Parathyroid adenoma (tissue), 2 donors: ENCODE results near the gene C16orf95.

Source experiments
- H2AFZ ChIP-seq: fragments of 300-600 bp; sonication (generic); one replicate; pipeline ENCODE4 v1.7.0; 2017; ENCODE audit warnings: antibody characterized with exemption, mild to moderate bottlenecking
- H3K27ac ChIP-seq: fragments of 300-600 bp; sonication (generic); one replicate; pipeline ENCODE4 v1.7.0; 2017
- H3K27me3 ChIP-seq: fragments of 300-600 bp; sonication (generic); one replicate; pipeline ENCODE4 v1.7.0; 2017; ENCODE audit warnings: low read length; ENCODE audit not compliant: control insufficient read depth, insufficient read depth
- H3K36me3 ChIP-seq: fragments of 300-600 bp; sonication (generic); one replicate; pipeline ENCODE4 v1.7.0; 2017; ENCODE audit warnings: low read length; ENCODE audit not compliant: control insufficient read depth, insufficient read depth
- H3K4me1 ChIP-seq: fragments of 300-600 bp; sonication (generic); one replicate; pipeline ENCODE4 v1.7.0; 2017; ENCODE audit warnings: control low read depth
- H3K4me2 ChIP-seq: fragments of 300-600 bp; sonication (generic); one replicate; pipeline ENCODE4 v1.7.0; 2017; ENCODE audit warnings: low read length
- H3K4me3 ChIP-seq: fragments of 300-600 bp; sonication (generic); one replicate; pipeline ENCODE4 v1.7.0; 2017; ENCODE audit warnings: low read depth, low read length
- H3K79me2 ChIP-seq: fragments of 300-600 bp; sonication (generic); one replicate; pipeline ENCODE4 v1.7.0; 2017; ENCODE audit warnings: control low read depth
- H3K9ac ChIP-seq: fragments of 300-600 bp; sonication (generic); one replicate; pipeline ENCODE4 v1.7.0; 2017; ENCODE audit warnings: mild to moderate bottlenecking
- H3K9me3 ChIP-seq: fragments of 300-600 bp; sonication (generic); one replicate; pipeline ENCODE4 v1.7.0; 2017; ENCODE audit warnings: low read length; ENCODE audit not compliant: control insufficient read depth
- TF ChIP-seq, protein P1 (sequence below): fragments of 300-600 bp; sonication (generic); IDR thresholded peaks from one replicate; pipeline ENCODE4 v1.7.0; 2017; ENCODE audit warnings: antibody characterized with exemption, mild to moderate bottlenecking
- donor health status: primary hyperparathyroidism.

Gene C16orf95

DNA sequence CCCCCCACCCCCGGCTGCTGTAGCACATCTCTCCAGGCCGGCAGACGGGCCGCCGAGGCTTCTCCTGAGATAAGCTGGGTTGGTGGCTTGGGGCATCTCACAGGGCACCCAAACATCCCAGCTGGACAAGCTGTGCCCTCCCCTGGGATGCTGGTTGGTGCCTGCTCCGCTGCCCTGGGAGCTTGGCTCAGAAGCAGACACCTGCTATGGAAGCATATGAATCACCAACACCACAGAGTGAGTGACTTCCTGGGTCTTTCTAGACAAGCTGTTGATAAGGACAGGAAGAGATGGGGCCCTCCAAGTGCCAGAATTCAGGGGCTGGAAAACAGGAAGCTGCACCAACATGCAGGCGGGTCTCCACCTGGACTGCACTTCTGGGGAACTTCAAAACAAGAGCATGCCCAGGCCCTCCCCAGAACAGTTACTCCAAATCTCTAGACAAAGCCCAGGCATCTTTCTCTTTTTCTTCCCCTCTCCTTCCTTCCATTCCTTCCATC, 13.7 kb downstream of the C16orf95 start:
- Histone ChIP-seq H3K4me1 (no peaks in the 10 kb centered on the region), H3K9ac (no peak overlapping the region), H3K36me3 (no peaks in the 10 kb centered on the region), H3K4me2 (no peak overlapping the region), H3K79me2 (no peaks in the 10 kb centered on the region), H3K9me3 (no peaks in the 10 kb centered on the region), H2AFZ (no peak overlapping the region), H3K27ac (no peak overlapping the region), H3K4me3 (no peak overlapping the region), H3K27me3 (no peaks in the 10 kb centered on the region)
- TF ChIP-seq, protein P1, sequence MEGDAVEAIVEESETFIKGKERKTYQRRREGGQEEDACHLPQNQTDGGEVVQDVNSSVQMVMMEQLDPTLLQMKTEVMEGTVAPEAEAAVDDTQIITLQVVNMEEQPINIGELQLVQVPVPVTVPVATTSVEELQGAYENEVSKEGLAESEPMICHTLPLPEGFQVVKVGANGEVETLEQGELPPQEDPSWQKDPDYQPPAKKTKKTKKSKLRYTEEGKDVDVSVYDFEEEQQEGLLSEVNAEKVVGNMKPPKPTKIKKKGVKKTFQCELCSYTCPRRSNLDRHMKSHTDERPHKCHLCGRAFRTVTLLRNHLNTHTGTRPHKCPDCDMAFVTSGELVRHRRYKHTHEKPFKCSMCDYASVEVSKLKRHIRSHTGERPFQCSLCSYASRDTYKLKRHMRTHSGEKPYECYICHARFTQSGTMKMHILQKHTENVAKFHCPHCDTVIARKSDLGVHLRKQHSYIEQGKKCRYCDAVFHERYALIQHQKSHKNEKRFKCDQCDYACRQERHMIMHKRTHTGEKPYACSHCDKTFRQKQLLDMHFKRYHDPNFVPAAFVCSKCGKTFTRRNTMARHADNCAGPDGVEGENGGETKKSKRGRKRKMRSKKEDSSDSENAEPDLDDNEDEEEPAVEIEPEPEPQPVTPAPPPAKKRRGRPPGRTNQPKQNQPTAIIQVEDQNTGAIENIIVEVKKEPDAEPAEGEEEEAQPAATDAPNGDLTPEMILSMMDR: no peak

DNA sequence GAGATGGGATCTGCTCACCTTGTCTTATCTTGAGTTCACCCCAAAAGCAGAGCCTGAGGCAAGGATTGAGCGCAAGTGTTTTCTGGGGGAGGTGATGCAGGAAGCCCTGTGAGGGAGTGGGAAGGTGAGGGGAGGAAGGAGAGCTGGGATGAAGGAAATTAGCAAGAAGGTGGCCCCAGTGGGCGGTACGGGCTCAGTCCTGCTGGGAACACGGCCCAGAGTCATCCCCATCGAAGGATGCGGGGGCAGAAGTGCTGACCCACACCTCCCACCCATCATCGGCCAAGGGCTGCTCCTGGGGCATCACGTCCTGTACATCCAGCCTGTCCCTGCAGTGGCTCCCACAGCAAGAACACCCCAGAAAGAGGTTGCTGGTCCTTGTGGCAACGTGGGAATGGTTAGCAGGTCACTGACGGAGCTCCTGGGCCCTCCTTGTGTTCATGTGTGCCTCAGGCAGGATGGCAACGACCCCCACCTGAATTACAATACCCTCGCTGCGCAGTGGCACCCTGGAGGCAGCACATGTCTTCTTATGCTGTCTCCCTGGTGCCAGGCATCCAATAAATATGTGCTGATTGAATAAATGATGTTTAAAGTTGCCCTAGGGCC, 18.2 kb downstream of the C16orf95 start:
- Histone ChIP-seq H3K36me3 (no peaks in the 10 kb centered on the region), H3K9ac (no peak overlapping the region), H3K79me2 (no peaks in the 10 kb centered on the region), H3K27me3 (no peaks in the 10 kb centered on the region), H3K27ac (no peak overlapping the region), H3K4me2 (no peak overlapping the region), H3K9me3 (no peaks in the 10 kb centered on the region), H3K4me3 (no peak overlapping the region), H2AFZ (no peak overlapping the region), H3K4me1 (no peaks in the 10 kb centered on the region)
- TF ChIP-seq, protein P1: no peak

DNA sequence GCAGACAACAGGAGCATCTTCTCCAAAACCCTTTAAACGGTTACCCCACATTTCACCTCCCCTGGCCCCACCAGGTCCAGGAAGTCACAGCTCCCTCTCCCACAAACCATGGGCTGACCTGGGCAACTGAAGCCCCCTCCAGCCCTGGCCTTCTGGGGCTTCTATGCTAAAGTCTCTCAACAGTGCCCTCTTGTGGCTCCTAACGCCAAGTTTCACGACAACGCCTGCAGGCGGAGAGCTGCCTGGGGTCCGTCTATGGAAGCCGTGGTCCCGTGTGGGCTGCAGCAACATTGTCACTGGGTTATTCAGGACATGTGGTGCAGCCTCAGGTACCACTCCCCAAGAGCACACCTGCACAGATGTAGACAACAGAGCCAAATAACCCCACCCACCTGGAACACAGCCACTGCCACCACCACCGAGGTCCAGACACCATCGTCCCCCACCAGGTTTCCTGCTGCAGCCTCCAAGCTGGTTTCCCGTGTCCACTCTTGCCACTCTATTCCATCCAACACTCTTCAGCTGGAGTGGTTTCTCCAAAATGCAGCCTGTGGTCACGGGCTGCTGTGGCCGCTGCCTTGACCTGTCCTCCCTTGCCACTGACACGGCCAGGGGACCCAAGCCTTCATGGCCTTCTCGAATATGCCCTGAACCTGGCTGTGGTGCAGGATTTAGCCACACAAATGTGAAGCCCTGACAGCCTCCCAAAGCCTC, 19.1 kb downstream of the C16orf95 start:
- no peak overlapping the region for H3K4me2 ChIP-seq

DNA sequence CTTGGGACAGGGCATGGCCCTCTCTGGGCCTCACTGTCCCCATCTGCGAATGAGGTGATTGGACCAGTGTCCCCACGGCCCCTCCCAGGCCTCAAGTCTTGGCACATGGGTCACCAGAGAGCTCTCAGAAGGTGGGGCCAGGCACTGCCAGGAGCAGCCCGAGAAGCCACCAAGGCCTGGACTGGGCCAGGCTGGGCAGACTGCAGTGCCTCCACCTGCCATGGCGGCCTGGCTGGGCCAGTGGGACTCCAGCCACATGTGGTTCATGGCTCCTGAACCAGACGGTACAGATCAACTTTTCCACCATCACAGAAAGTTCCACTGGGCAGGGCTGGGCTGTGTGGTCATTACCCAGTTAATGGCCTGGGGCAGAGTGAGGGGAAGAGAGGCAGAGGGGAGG, 19.8 kb downstream of the C16orf95 start:
- H3K27ac ChIP-seq: no peak overlapping the region
- no peak overlapping the region for H3K4me2 ChIP-seq
- TF ChIP-seq, protein P1: no peak
- no peaks in the 10 kb centered on the region for H3K79me2 ChIP-seq
- H3K4me3 ChIP-seq: no peak overlapping the region
- H3K36me3 ChIP-seq: no peaks in the 10 kb centered on the region
- no peaks in the 10 kb centered on the region for H3K4me1 ChIP-seq
- no peak overlapping the region for H2AFZ ChIP-seq
- no peaks in the 10 kb centered on the region for H3K9me3 ChIP-seq
- no peak overlapping the region for H3K9ac ChIP-seq
- no peaks in the 10 kb centered on the region for H3K27me3 ChIP-seq

More for the DNA sequence above, 19.1 kb downstream of the C16orf95 start:
- no peaks in the 10 kb centered on the region for H3K27me3 ChIP-seq
- no peak overlapping the region for H2AFZ ChIP-seq
- no peaks in the 10 kb centered on the region for H3K4me1 ChIP-seq
- H3K36me3 ChIP-seq: no peaks in the 10 kb centered on the region
- no peaks in the 10 kb centered on the region for H3K79me2 ChIP-seq
- H3K9me3 ChIP-seq: no peaks in the 10 kb centered on the region
- H3K4me3 ChIP-seq: no peak overlapping the region
- H3K9ac ChIP-seq: no peak overlapping the region
- TF ChIP-seq, protein P1: peak; percentile 58
- no peak overlapping the region for H3K27ac ChIP-seq
